AG04450 (cell line): Measurements from ENCODE around the gene PRKG1. TPM values are rescaled to one million over a fixed set of nuclear protein-coding genes. Genes with fewer than 3 reads are reported as not detected.

Experiments
- CTCF ChIA-PET: fragments of 300-600, 350-600 bp; formaldehyde crosslinking; extraction: SDS; loops from one replicate; lab custom pipeline; 2022; ENCODE audit warnings: antibody characterized with exemption, inconsistent platforms; lab: Charles Lee
- POLR2A ChIA-PET: fragments of 350-600 bp; formaldehyde crosslinking; extraction: SDS; loops from one replicate; lab custom pipeline; 2021; ENCODE audit warnings: antibody characterized with exemption, inconsistent platforms; lab: Yijun Ruan, JAX
- DNase-seq: peaks from one replicate; pipeline ENCODE4 v3.0.0-alpha.2; 2011; ENCODE audit warnings: low read depth, low spot score
- H3K27ac ChIP-seq: one replicate; pipeline ENCODE4 v1.5.1; 2012; ENCODE audit warnings: low read depth, low read length, control low read depth
- H3K27me3 ChIP-seq: one replicate; pipeline ENCODE4 v1.6.0; 2012; ENCODE audit warnings: low read length; ENCODE audit not compliant: control insufficient read depth, insufficient read depth
- H3K4me3 ChIP-seq: 2 replicates; pipeline ENCODE4 v1.5.1; 2011; ENCODE audit warnings: mild to moderate bottlenecking, low read depth, low read length, control low read depth
- H3K9me3 ChIP-seq: 2 replicates; pipeline ENCODE4 v1.5.1; 2012; ENCODE audit warnings: low read length; ENCODE audit not compliant: control insufficient read depth, insufficient read depth
- CTCF ChIP-seq: IDR thresholded peaks from 2 replicates; pipeline ENCODE4 v1.5.1; 2011; ENCODE audit warnings: low read depth, low read length, control low read depth, inconsistent platforms
- polyA minus RNA-seq: library from RNA; depleted of rRNA, polyadenylated mRNA; stranded (reverse); fragments of >200 nt; gene quantifications from 2 replicates; pipeline ENCODE4 v1.2.3, GENCODE V29; 2011; rRNA and poly(A)+ RNA removed
- polyA plus RNA-seq: library from polyadenylated mRNA; depleted of rRNA; stranded (reverse); fragments of >200 nt; gene quantifications from 2 replicates; pipeline ENCODE4 v1.2.3, GENCODE V29; 2011; rRNA removed

PRKG1 gene
- polyA plus RNA-seq (16.0 and 19.0 TPM in 2 replicates), polyA minus RNA-seq (51.0 and 65.5 TPM in 2 replicates)

- H3K4me3 ChIP-seq = peak within 1 kb of the TSS; percentile 88
- CTCF ChIA-PET = interaction anchor here (0.7 to 2.9 kb wide), 6 partner anchors 9 to 348 kb away, joined by 3 to 16 read pairs (median 4); no protein-coding TSS in a partner anchor
- no peaks in the 10 kb centered on the region for H3K27me3 ChIP-seq
- POLR2A ChIA-PET = interaction anchor here (0.8 to 1.9 kb wide), 3 partner anchors 9 to 315 kb away, joined by 3 to 8 read pairs (median 5); no protein-coding TSS in a partner anchor
- no peak for TF ChIP-seq CTCF
- peak within 1 kb of the TSS; percentile 68 for H3K27ac ChIP-seq
- H3K9me3 ChIP-seq = no peaks in the 10 kb centered on the region
- peak; percentile 67 for DNase-seq
Observed at GRCh38 chr10:51074238-51075028, at the start of gene PRKG1. PRKG1 (plus strand) TSS chr10:51074487.

- no peak for DNase-seq
- CTCF ChIA-PET = interaction anchor here (0.6 to 1.5 kb wide), 5 partner anchors 16 to 256 kb away, joined by 3 to 6 read pairs (median 3); no protein-coding TSS in a partner anchor
- no peak overlapping the region for H3K4me3 ChIP-seq
- no peaks in the 10 kb centered on the region for H3K9me3 ChIP-seq
- TF ChIP-seq CTCF = no peak
- POLR2A ChIA-PET = no interaction called here
- no peak overlapping the region for H3K27ac ChIP-seq
- no peaks in the 10 kb centered on the region for H3K27me3 ChIP-seq
Observed at GRCh38 chr10:51028420-51028819, 45.9 kb upstream of the PRKG1 start.

- ChIA-PET POLR2A (no interaction called here), CTCF (interaction anchor here (0.6 to 1.5 kb wide), 5 partner anchors 17 to 256 kb away, joined by 3 to 6 read pairs (median 3); no protein-coding TSS in a partner anchor)
- H3K4me3 ChIP-seq = no peak overlapping the region
- no peaks in the 10 kb centered on the region for H3K27me3 ChIP-seq
- DNase-seq = no peak
- H3K9me3 ChIP-seq = no peaks in the 10 kb centered on the region
- H3K27ac ChIP-seq = no peak overlapping the region
- TF ChIP-seq CTCF = no peak
Observed at GRCh38 chr10:51029172-51029641, 45.1 kb upstream of the PRKG1 start.

GRCh38 chr10:51030480-51030879 lies 43.8 kb upstream of the PRKG1 start:
- ChIA-PET CTCF (no interaction called here), POLR2A (no interaction called here)
- H3K27me3 ChIP-seq = no peaks in the 10 kb centered on the region
- H3K9me3 ChIP-seq = no peaks in the 10 kb centered on the region
- H3K27ac ChIP-seq = no peak overlapping the region
- no peak for DNase-seq
- no peak for TF ChIP-seq CTCF
- no peak overlapping the region for H3K4me3 ChIP-seq

- Histone ChIP-seq H3K27me3 (no peaks in the 10 kb centered on the region), H3K27ac (no peak overlapping the region), H3K9me3 (no peaks in the 10 kb centered on the region), H3K4me3 (no peak overlapping the region)
- no peak for DNase-seq
- ChIA-PET CTCF (interaction anchor here (1.5 kb wide), 1 partner anchor 32 kb away, joined by 6 read pairs; no protein-coding TSS in a partner anchor), POLR2A (no interaction called here)
- no peak for TF ChIP-seq CTCF
Observed at GRCh38 chr10:51031950-51032349, 42.3 kb upstream of the PRKG1 start.
